Measurements from ENCODE around the gene WARS2. TPM values are rescaled to one million over a fixed set of nuclear protein-coding genes. Genes with fewer than 3 reads are reported as not detected.
A peak's percentile ranks its signal among the peaks of the same experiment; 100 is the strongest.

The WARS2 gene
- total and polyA plus RNA-seq, 4 donors = 4.6 to 33.2 (median 11.3) TPM

GRCh38 chr1:119139403-119139802, 1.1 kb downstream of the WARS2 start:
- Histone ChIP-seq H3K9ac (ENCODE audit: insufficient read depth in 1 of 2, low read length in 2 of 2) (peak overlapping the region; percentile 87 to 100), H3K9me3 (ENCODE audit: control insufficient read depth in 4 of 4, insufficient read depth in 3 of 4, low read length in 3 of 4) (no peaks in the 10 kb centered on the region), H3K27me3 (ENCODE audit: control insufficient read depth in 3 of 3, insufficient read depth in 3 of 3, low read length in 2 of 3) (no peaks in the 10 kb centered on the region), H3K4me3 (no peak overlapping the region), H3K4me1 (ENCODE audit: control insufficient read depth in 5 of 5, insufficient read depth in 5 of 5, low read length in 5 of 5) (peaks cover 0 to 29% (median 9%) of the 10 kb centered on the region in 5 donors), H3K36me3 (ENCODE audit: control insufficient read depth in 4 of 4, insufficient read depth in 4 of 4, low read length in 4 of 4) (no peaks in the 10 kb centered on the region), H3K27ac (ENCODE audit: low read depth in 1 of 2, low read length in 1 of 2) (peak overlapping the region; percentile 93 to 97)
- DNase-seq (peak in 2 of 3 donors; percentile 12 to 26), ATAC-seq (ENCODE audit: insufficient read depth, low FRiP score) (no peak)
- TF ChIP-seq CTCF (IDR thresholded peaks at IDR 0.05; ENCODE audit: control extremely low read depth, extremely low read depth) = no peak
- WGBS, 2 donors = 37 to 42% methylated on average over 5 of the region's 5 CpGs

- H3K4me3 ChIP-seq = no peak overlapping the region
- no peaks in the 10 kb centered on the region for H3K9me3 ChIP-seq (ENCODE audit: control insufficient read depth in 4 of 4, insufficient read depth in 3 of 4, low read length in 3 of 4)
- ATAC-seq (ENCODE audit: insufficient read depth, low FRiP score) (no peak), DNase-seq (no peak)
- 48 to 72% methylated on average over 3 of the region's 3 CpGs for WGBS, 2 donors
- H3K36me3 ChIP-seq (ENCODE audit: control insufficient read depth in 4 of 4, insufficient read depth in 4 of 4, low read length in 4 of 4) = no peaks in the 10 kb centered on the region
- TF ChIP-seq CTCF (IDR thresholded peaks at IDR 0.05; ENCODE audit: control extremely low read depth, extremely low read depth) = no peak
- peak overlapping the region in 1 of 2 donors; percentile 21 for H3K27ac ChIP-seq (ENCODE audit: low read depth in 1 of 2, low read length in 1 of 2)
- H3K9ac ChIP-seq (ENCODE audit: insufficient read depth in 1 of 2, low read length in 2 of 2) = no peak overlapping the region
- no peaks in the 10 kb centered on the region for H3K27me3 ChIP-seq (ENCODE audit: control insufficient read depth in 3 of 3, insufficient read depth in 3 of 3, low read length in 2 of 3)
- H3K4me1 ChIP-seq (ENCODE audit: control insufficient read depth in 5 of 5, insufficient read depth in 5 of 5, low read length in 5 of 5) = peaks cover 0 to 27% (median 8%) of the 10 kb centered on the region in 5 donors
Measured at GRCh38 chr1:119136401-119136800, 4.1 kb downstream of the WARS2 start.

- Histone ChIP-seq H3K9me3 (ENCODE audit: control insufficient read depth in 4 of 4, insufficient read depth in 3 of 4, low read length in 3 of 4) (no peaks in the 10 kb centered on the region), H3K9ac (ENCODE audit: insufficient read depth in 1 of 2, low read length in 2 of 2) (no peak overlapping the region), H3K36me3 (ENCODE audit: control insufficient read depth in 4 of 4, insufficient read depth in 4 of 4, low read length in 4 of 4) (no peaks in the 10 kb centered on the region), H3K4me1 (ENCODE audit: control insufficient read depth in 5 of 5, insufficient read depth in 5 of 5, low read length in 5 of 5) (peaks cover 0 to 19% (median 2%) of the 10 kb centered on the region in 5 donors), H3K27ac (ENCODE audit: low read depth in 1 of 2, low read length in 1 of 2) (no peak overlapping the region), H3K27me3 (ENCODE audit: control insufficient read depth in 3 of 3, insufficient read depth in 3 of 3, low read length in 2 of 3) (no peaks in the 10 kb centered on the region), H3K4me3 (no peak overlapping the region)
- WGBS, 2 donors = 92 to 93% methylated on average over 1 of the region's 1 CpG
- ATAC-seq (ENCODE audit: insufficient read depth, low FRiP score) (no peak), DNase-seq (no peak)
- TF ChIP-seq CTCF (IDR thresholded peaks at IDR 0.05; ENCODE audit: control extremely low read depth, extremely low read depth) = no peak
Measured at GRCh38 chr1:119133987-119134386, 6.5 kb downstream of the WARS2 start.

- H3K36me3 ChIP-seq (ENCODE audit: control insufficient read depth in 4 of 4, insufficient read depth in 4 of 4, low read length in 4 of 4) = no peaks in the 10 kb centered on the region
- no peak for DNase-seq
- H3K27me3 ChIP-seq (ENCODE audit: control insufficient read depth in 3 of 3, insufficient read depth in 3 of 3, low read length in 2 of 3) = no peaks in the 10 kb centered on the region
- H3K9ac ChIP-seq (ENCODE audit: insufficient read depth in 1 of 2, low read length in 2 of 2) = no peak overlapping the region
- H3K9me3 ChIP-seq (ENCODE audit: control insufficient read depth in 4 of 4, insufficient read depth in 3 of 4, low read length in 3 of 4) = no peaks in the 10 kb centered on the region
- ATAC-seq (ENCODE audit: insufficient read depth, low FRiP score) = no peak
- H3K4me3 ChIP-seq = no peak overlapping the region
- peaks cover 0 to 19% (median 0%) of the 10 kb centered on the region in 5 donors for H3K4me1 ChIP-seq (ENCODE audit: control insufficient read depth in 5 of 5, insufficient read depth in 5 of 5, low read length in 5 of 5)
- 82 to 95% methylated on average over 3 of the region's 3 CpGs for WGBS, 2 donors
- no peak for TF ChIP-seq CTCF (IDR thresholded peaks at IDR 0.05; ENCODE audit: control extremely low read depth, extremely low read depth)
- no peak overlapping the region for H3K27ac ChIP-seq (ENCODE audit: low read depth in 1 of 2, low read length in 1 of 2)
Measured at GRCh38 chr1:119132179-119132578, 8.3 kb downstream of the WARS2 start.
